HUDEP-2 (cell line): ENCODE data around the gene RTN4.

ENCODE experiments used
- DNase-seq, 76 experiments: peaks; one replicate each; lab custom pipeline; 2025; ENCODE audit not compliant: unreplicated experiment in 76 of 76; lab: John Stamatoyannopoulos, UW

The RTN4 gene

GRCh38 chr2:55043841-55044240 is 6.4 kb downstream of the RTN4 start:
- DNase-seq: no peak

GRCh38 chr2:55038428-55038827 is 11.8 kb downstream of the RTN4 start:
- no peak for DNase-seq

GRCh38 chr2:55035716-55036115 is 14.5 kb downstream of the RTN4 start:
- no peak for DNase-seq

- no peak for DNase-seq
Observed at GRCh38 chr2:55033921-55034320, 16.3 kb downstream of the RTN4 start.

GRCh38 chr2:55033076-55033742 is 17.0 kb downstream of the RTN4 start:
- DNase-seq: peak in 4 of 76 experiments; percentile 4 to 24 (median 10)

- DNase-seq: no peak
Observed at GRCh38 chr2:55031505-55031904, 18.7 kb downstream of the RTN4 start.

- DNase-seq: no peak
Observed at GRCh38 chr2:55030766-55031165, 19.5 kb downstream of the RTN4 start.

DNA sequence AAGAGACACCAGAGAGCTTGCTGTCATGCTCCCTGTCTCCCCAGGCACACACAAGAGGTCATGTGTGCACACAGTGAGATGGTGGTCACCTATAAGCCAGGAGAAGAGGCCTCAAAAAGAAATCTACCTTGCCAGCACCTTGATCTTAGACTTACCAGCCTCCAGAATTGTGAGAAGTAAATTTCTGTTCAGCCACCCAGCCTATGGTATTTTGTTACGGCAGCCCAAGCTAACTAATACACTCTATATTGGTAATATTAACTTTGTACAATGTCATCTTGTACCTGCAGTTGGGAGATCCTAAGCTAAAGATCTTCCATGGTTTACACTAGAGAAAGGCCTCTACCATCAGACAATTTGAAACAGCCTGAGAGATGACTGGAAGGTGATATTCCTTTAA is 21.2 kb downstream of the RTN4 start:
- no peak for DNase-seq

DNA sequence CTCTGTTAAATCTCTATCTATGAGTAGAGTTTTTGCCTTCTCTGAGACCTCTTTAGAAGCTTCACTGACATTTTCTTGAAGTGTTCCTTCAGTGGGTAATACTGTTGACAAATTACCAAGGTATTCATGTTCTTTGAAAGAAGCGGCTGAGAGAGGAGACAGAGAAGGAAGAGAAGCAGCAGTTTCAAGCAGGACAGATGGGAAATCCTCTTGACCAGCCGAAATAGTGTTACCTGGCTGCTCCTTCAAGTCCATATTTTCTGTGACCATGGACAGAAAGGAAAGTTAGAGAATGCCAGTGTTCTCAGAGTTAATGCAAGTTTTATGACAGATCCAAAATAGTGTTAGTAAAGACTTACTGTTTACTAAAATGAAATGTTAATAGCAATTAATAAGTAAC is 23.0 kb downstream of the RTN4 start:
- DNase-seq: no peak

GRCh38 chr2:55026202-55026601 is 24.0 kb downstream of the RTN4 start:
- no peak for DNase-seq

- DNase-seq: no peak
Observed at GRCh38 chr2:55025627-55026026, 24.6 kb downstream of the RTN4 start.

GRCh38 chr2:55025082-55025481 is 25.2 kb downstream of the RTN4 start:
- no peak for DNase-seq

DNA sequence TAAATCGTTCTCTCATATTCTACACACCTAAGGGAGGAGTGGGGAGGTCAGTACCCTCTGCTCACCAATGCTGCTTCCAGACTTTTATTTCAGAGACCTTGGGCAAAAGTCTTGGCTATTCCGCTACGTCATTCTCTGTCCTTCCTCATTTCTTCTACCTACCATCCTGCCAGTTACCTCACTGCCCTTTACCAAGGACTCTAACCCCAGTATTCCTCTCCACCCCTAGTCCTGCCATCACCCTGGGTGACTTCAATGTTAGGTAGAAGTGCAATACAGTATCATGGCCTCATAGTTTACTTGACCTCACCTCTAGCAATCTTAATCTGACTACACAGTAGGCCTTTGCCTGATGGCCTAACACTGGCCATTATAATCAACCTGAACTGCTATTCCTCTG is 27.8 kb downstream of the RTN4 start:
- no peak for DNase-seq

- no peak for DNase-seq
Observed at GRCh38 chr2:55019526-55020258, 30.6 kb downstream of the RTN4 start.

DNA sequence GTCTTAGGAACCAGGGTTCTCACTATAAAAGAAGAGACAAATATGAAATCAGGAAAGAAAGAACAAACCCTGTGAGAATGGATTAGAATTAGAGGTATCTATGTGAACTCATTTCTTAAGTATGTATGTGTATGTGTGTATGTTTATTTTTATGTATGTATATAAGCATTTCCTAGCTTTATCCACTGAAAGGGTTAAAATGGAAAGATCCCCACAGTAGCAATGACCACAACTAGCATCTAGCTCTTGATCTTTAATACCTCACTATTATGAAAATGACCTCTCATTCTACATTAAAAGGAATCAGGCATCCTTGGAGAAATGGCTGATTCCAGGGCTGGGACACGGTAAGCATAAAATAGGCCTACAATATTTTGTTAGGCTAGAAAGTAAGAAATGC is 31.6 kb downstream of the RTN4 start:
- DNase-seq: no peak

GRCh38 chr2:55017880-55018279 is 32.4 kb downstream of the RTN4 start:
- DNase-seq: no peak

DNA sequence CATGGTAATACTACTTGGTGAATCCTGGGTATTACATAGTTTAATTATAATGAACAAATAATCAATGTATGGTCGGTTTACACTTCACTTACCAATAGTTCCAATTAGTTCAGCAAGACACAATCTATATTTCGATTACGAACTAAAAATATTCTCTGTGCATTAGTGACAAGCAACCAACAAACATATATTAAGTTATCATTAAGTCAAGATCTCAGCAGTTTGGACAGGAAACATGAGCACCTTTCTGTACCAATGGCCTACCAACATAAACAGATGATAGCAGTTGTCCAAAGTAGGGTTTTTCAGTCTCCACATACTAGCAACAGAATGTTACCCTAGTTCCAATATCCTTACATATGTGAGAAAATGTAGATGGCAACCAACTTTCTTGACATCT is 32.8 kb downstream of the RTN4 start:
- no peak for DNase-seq

DNA sequence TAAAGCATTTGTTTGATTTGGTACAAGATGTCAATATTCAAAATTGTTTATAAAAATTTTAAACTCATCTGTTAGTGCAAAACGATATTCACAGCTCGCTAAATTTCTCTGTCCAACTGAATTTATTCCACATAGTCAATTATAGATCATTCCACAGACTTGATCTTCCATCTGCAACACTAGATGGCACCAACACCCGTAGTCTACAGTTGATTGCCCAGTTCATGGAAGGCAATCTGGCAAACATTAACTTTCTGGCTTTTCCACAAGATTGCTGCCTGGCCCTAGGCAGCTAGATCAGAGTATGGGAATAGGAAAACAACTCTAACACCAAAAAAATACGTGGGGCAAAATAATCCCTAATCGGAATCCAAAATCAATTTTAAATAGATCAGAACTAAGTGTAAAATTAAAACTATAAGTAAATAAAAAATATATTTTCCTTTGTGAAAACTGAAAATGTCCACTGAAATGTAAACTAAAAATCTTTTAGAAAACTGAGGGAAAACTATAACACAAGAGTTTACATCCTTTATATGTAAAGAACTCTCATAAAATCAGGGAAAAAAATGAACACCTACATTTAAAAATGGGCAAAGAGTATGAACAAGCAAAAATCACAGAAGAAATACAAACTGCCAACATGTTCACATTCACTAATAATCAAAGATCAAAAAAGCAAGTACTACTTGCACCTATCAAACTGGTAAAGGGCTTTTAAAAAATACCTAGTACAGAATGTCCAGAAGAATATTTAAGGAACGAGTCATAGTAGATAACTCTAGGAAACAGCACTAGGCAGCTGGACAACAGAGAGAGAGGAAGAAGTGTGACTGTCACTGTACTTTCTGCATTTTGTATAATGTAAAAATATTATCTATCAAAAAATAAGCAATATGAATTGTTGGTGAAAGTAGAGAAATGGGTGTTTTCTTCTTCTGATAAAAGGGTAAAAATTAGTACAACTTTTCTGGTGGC is 35.0 kb downstream of the RTN4 start:
- DNase-seq: peak in 39 of 76 experiments; percentile 8 to 59 (median 33)

- DNase-seq: no peak
Observed at GRCh38 chr2:55013936-55014335, 36.3 kb downstream of the RTN4 start.

GRCh38 chr2:55012672-55013484 is 37.4 kb downstream of the RTN4 start:
- DNase-seq: no peak
